NCI-H2081 treated with DMSO at 0.1 percent for 48 hours (cell line): ENCODE measurements around the gene AKAP5.
"Not testable (repeated sequence)": the region's sequence is repeated elsewhere in the genome, so short reads cannot be mapped to it uniquely, and the experiment has no call there.

Experiments used
- DNase-seq: peaks from one replicate; lab custom pipeline; 2025; lab: John Stamatoyannopoulos, UW

AKAP5 gene

GRCh38 chr14:64503434-64504309 is 38.4 kb downstream of the AKAP5 start, which contains the start of gene ZBTB25:
TSS of gene ZBTB25 (minus strand) at chr14:64503838. CDS start at chr14:64490533, 13,305 bp downstream.
- DNase-seq: peak; percentile 51

DNA sequence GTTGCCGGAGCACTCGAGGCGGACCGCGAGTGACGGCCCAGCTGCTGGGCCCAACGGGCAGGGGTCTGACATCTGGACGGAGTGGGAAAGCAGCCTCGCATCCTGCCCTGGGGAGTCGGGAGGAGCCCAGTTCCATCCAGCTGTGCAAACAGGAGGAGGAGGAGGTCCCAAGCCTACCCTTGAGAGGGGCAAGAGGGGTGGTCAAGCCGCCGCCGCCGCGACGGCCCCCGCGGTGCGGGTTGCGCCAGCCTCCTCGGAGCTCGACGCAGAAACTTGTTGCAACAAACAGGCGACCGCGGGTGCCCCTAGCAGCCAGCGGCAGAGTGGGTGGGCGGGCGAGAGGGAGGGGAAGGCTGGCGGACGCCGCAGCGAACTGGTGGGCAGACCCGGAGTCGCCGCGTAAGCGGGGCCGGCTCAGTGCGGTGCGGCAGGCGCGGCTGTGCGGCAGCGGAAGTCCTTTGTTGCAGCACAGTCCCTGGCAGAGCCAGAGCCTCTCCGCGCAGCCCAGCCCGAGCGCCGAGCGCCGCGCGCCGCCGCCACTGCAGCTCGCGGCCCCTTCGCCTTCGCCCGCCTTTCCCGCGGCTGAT is 39.1 kb downstream of the AKAP5 start, which contains the start of gene ZBTB1:
ZBTB1 (plus strand) TSS at position 461 of the 587 bp plus-strand sequence. CDS start 16,735 bp downstream, outside the sequence.
- DNase-seq: peak; percentile 40

GRCh38 chr14:64504897-64505794 is 39.8 kb downstream of the AKAP5 start:
- DNase-seq: no peak

- no peak for DNase-seq
Measured at GRCh38 chr14:64506721-64507120, 41.4 kb downstream of the AKAP5 start.

DNA sequence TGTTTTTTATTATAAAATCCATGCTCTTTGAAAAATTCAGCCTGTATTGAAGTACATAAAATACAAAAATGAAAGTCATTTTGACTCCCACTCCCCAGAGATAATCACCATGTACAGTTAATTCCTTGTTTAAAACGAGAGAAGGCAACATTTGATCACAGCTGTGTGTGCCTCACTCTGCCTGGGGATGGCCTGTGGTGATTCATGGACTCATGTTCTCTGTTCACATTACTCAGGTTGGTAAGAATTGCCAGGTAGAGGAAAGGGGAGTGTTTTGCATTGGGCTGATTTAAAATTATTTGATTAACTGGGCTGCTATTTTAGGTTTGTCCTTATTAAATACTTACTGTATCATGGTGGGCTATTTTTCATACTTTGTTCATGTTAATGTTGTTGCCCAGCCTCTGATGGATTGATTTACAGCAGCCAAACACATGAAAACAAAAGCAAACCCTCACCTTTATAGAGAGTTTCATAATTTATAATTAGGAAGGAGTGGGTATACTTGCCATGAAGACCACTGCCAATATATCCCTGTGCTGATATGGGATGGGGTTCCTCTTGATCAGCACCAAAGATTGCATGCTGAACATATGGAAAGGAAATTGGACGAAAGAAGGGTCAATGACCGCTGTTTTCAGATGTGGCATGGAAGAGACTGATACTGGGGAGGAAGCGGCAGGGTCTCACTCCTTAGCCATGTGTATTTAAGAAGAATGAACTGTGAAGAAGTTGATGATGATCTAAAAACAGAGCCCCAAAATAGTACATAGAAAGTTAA is 42.3 kb downstream of the AKAP5 start:
- DNase-seq: no peak

- no peak for DNase-seq
Measured at GRCh38 chr14:64508215-64508776, 43.0 kb downstream of the AKAP5 start.

DNA sequence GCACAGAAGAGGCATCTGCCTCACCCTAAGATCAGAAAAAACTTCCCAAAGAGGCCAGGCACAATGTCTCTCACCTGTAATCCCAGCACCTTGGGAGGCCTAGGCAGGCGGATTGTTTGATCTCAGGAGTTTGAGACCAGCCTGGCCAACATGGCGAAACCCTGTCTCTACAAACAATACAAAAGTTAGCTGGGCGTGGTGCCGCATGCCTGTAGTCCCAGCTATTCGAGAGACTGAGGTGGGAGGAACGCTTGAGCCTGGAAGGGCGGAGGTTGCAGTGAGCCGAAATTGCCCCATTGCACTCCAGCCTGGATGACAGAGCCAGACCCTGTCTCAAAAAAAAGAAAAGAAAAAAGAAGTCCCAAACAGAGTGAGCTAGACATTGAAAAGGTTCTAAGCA is 43.7 kb downstream of the AKAP5 start:
- no peak for DNase-seq

- DNase-seq: peak; percentile 18
Measured at GRCh38 chr14:64510825-64511671, 45.7 kb downstream of the AKAP5 start.

- DNase-seq: no peak
Measured at GRCh38 chr14:64513271-64513670, 48.0 kb downstream of the AKAP5 start.

DNA sequence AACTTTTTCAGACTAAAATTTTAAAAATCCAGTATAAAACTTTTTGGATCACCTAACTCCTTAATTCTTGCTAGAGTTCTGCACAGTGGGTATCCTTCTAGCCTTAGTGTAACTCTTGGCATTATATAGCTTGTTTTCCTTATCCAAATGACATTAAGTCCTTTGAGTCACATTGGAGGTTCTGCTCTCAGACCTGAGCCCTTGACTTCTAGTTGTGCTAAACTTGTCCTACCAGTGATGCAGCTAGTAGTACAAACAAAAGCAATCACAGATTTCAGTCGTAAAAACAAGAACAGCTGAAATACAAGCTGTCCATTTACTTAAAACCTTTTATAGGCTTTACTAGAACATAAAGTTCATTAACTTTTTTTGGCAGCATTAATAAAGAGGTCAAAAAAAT is 49.8 kb downstream of the AKAP5 start:
- DNase-seq: no peak

DNA sequence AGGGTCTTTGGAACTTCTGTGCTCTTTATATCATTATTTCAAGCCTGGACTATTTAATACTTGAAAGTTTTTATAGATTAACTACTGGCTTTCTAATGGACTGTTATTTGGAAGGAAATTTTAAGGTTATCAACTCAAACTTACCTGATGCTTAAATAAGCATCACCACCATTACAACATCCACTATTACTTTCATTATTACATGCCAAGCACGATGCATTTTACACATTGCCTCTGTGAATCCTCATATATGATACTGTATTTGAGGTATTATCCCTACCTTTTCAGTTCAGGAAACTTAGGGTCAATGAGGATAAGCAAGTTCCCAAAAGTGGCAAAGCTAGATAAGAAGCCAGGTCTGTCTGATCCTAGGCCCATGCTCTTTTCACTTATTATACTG is 51.7 kb downstream of the AKAP5 start:
- no peak for DNase-seq

DNA sequence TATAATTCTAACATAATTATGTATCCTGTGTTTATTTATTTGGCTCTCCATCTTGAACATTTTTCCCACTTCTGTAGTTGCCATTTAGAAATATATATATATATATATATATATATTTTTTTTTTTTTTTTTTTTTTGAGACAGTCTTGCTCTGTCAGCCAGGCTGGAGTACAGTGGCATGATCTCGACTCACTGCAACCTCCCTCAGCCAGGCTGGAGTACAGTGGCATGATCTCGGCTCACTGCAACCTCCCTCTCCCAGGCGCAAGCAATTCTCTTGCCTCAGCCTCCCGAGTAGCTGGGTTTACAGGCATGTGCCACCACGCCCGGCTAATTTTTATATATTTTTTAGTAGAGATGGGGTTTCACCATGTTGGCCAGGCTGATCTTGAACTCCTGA is 52.4 kb downstream of the AKAP5 start:
- DNase-seq: not testable (repeated sequence)

DNA sequence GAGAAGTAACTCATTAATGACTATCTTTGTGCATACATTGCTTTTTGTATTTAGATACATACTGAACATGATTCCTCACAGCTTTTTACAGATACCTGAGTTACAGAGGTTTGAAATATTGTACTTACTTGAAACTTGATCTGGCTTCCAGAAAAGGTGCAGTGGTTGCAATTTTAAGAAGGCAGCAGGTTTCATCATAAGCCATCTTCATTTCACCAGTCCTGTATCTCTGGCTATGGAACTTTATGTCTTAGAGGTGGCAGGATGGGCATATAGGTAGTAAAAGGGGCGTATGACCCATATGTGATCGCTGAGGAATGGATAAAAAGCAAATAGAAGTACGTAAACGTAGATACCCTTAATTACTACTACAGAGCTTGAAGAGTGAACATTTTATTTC is 52.9 kb downstream of the AKAP5 start:
- DNase-seq: no peak

GRCh38 chr14:64520699-64521098 is 55.4 kb downstream of the AKAP5 start:
- DNase-seq: no peak

GRCh38 chr14:64522591-64523355 is 57.5 kb downstream of the AKAP5 start:
- DNase-seq: no peak
